GM10847 (cell line): ENCODE results near the gene CTNNBIP1.

Experiments used
- POLR2A ChIP-seq: IDR thresholded peaks from 2 replicates; pipeline ENCODE4 v1.6.1; 2011; ENCODE audit not compliant: insufficient read length; ENCODE audit errors: extremely low read depth

CTNNBIP1 gene

GRCh38 chr1:9910076-9910422 lies at the start of gene CTNNBIP1:
TSS of gene CTNNBIP1 (minus strand) at chr1:9910269. CDS start at chr1:9872064, 38,205 bp downstream.
- peak; percentile 47 for TF ChIP-seq POLR2A

GRCh38 chr1:9957726-9958125 lies 47.7 kb upstream of the CTNNBIP1 start:
- TF ChIP-seq POLR2A: no peak

- TF ChIP-seq POLR2A: no peak
Measured at GRCh38 chr1:9946315-9946714, 36.2 kb upstream of the CTNNBIP1 start.

- TF ChIP-seq POLR2A: peak; percentile 92
Measured at GRCh38 chr1:9942939-9943788, 33.1 kb upstream of the CTNNBIP1 start, which contains the start of the genes LZIC and NMNAT1. TSS of gene LZIC (minus strand) at chr1:9943391. CDS start at chr1:9936619, 6,772 bp downstream. TSS of gene NMNAT1 (plus strand) at chr1:9943475. CDS start at chr1:9972074, 28,599 bp downstream.

GRCh38 chr1:9942399-9942938 lies 32.4 kb upstream of the CTNNBIP1 start:
- no peak for TF ChIP-seq POLR2A

GRCh38 chr1:9929431-9930385 lies 19.6 kb upstream of the CTNNBIP1 start:
- no peak for TF ChIP-seq POLR2A

- TF ChIP-seq POLR2A: no peak
Measured at GRCh38 chr1:9927259-9927658, 17.2 kb upstream of the CTNNBIP1 start.

- TF ChIP-seq POLR2A: no peak
Measured at GRCh38 chr1:9922342-9922741, 12.3 kb upstream of the CTNNBIP1 start.

- no peak for TF ChIP-seq POLR2A
Measured at GRCh38 chr1:9920606-9921005, 10.5 kb upstream of the CTNNBIP1 start.

GRCh38 chr1:9917901-9918300 lies 7.8 kb upstream of the CTNNBIP1 start:
- TF ChIP-seq POLR2A: no peak

GRCh38 chr1:9916452-9916851 lies 6.4 kb upstream of the CTNNBIP1 start:
- TF ChIP-seq POLR2A: no peak

- TF ChIP-seq POLR2A: no peak
Measured at GRCh38 chr1:9914610-9914937, 4.5 kb upstream of the CTNNBIP1 start.

GRCh38 chr1:9912264-9912936 lies 2.3 kb upstream of the CTNNBIP1 start:
- TF ChIP-seq POLR2A: no peak

GRCh38 chr1:9910423-9911178 lies 532 bp upstream of the CTNNBIP1 start:
- peak; percentile 42 for TF ChIP-seq POLR2A
